ENCODE results near the gene ADGRG7.

Gene ADGRG7

GRCh38 chr3:100682056-100682853 lies 72.9 kb downstream of the ADGRG7 start:
- peaks cover 0 to 3% of the 10 kb centered on the region in 2 donors for H3K4me1 ChIP-seq (ENCODE audit: control insufficient read depth in 1 of 2, insufficient read depth in 2 of 2, low read length in 2 of 2)
- H3K36me3 ChIP-seq (ENCODE audit: control insufficient read depth in 1 of 2, insufficient read depth in 2 of 2, low read length in 2 of 2): no peaks in the 10 kb centered on the region
- H3K27me3 ChIP-seq (ENCODE audit: low read depth, low read length): no peaks in the 10 kb centered on the region
- no peak overlapping the region for H3K27ac ChIP-seq (ENCODE audit: low read length)
- no peaks in the 10 kb centered on the region for H3K9me3 ChIP-seq (ENCODE audit: control insufficient read depth in 1 of 2, low read length in 2 of 2)
- peak overlapping the region; percentile 11 to 27 for H3K4me3 ChIP-seq (ENCODE audit: low read depth in 1 of 2, low read length in 2 of 2)

GRCh38 chr3:100682854-100683760 lies 73.7 kb downstream of the ADGRG7 start:
- H3K27ac ChIP-seq (ENCODE audit: low read length): no peak overlapping the region
- H3K27me3 ChIP-seq (ENCODE audit: low read depth, low read length): no peaks in the 10 kb centered on the region
- H3K4me1 ChIP-seq (ENCODE audit: control insufficient read depth in 1 of 2, insufficient read depth in 2 of 2, low read length in 2 of 2): peaks cover 0 to 3% of the 10 kb centered on the region in 2 donors
- H3K4me3 ChIP-seq (ENCODE audit: low read depth in 1 of 2, low read length in 2 of 2): peak overlapping the region; percentile 11 to 27
- no peaks in the 10 kb centered on the region for H3K36me3 ChIP-seq (ENCODE audit: control insufficient read depth in 1 of 2, insufficient read depth in 2 of 2, low read length in 2 of 2)
- no peaks in the 10 kb centered on the region for H3K9me3 ChIP-seq (ENCODE audit: control insufficient read depth in 1 of 2, low read length in 2 of 2)

- Histone ChIP-seq H3K9me3 (ENCODE audit: control insufficient read depth in 1 of 2, low read length in 2 of 2) (no peaks in the 10 kb centered on the region), H3K4me1 (ENCODE audit: control insufficient read depth in 1 of 2, insufficient read depth in 2 of 2, low read length in 2 of 2) (no peaks in the 10 kb centered on the region), H3K27me3 (ENCODE audit: low read depth, low read length) (no peaks in the 10 kb centered on the region), H3K27ac (ENCODE audit: low read length) (no peak overlapping the region), H3K4me3 (ENCODE audit: low read depth in 1 of 2, low read length in 2 of 2) (no peak overlapping the region), H3K36me3 (ENCODE audit: control insufficient read depth in 1 of 2, insufficient read depth in 2 of 2, low read length in 2 of 2) (no peaks in the 10 kb centered on the region)
Observed at GRCh38 chr3:100693225-100693624, 83.8 kb downstream of the ADGRG7 start.

- Histone ChIP-seq H3K4me3 (ENCODE audit: low read depth in 1 of 2, low read length in 2 of 2) (no peak overlapping the region), H3K9me3 (ENCODE audit: control insufficient read depth in 1 of 2, low read length in 2 of 2) (no peaks in the 10 kb centered on the region), H3K4me1 (ENCODE audit: control insufficient read depth in 1 of 2, insufficient read depth in 2 of 2, low read length in 2 of 2) (no peaks in the 10 kb centered on the region), H3K36me3 (ENCODE audit: control insufficient read depth in 1 of 2, insufficient read depth in 2 of 2, low read length in 2 of 2) (no peaks in the 10 kb centered on the region), H3K27me3 (ENCODE audit: low read depth, low read length) (no peaks in the 10 kb centered on the region), H3K27ac (ENCODE audit: low read length) (no peak overlapping the region)
Observed at GRCh38 chr3:100695696-100696095, 86.3 kb downstream of the ADGRG7 start.

DNA sequence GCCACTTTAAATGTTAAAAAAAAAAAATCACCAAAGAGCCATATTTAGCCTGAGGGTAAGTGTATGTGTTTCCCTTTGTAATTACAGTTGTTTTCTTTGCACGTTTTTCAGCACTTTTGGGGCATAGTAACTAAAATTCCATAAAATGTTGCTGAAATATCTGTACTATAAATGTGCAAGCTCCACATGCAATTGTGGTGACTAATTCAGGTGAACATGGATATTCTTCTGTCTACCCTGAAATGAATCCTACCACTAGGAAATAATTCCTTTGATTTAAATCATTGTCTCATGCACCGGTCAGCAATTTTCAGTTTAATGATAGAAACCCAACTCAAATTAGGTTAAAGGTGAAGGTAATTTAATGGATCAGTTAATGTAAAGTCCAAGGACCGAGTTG lies 86.8 kb downstream of the ADGRG7 start:
- no peak overlapping the region for H3K27ac ChIP-seq (ENCODE audit: low read length)
- H3K4me1 ChIP-seq (ENCODE audit: control insufficient read depth in 1 of 2, insufficient read depth in 2 of 2, low read length in 2 of 2): no peaks in the 10 kb centered on the region
- no peaks in the 10 kb centered on the region for H3K9me3 ChIP-seq (ENCODE audit: control insufficient read depth in 1 of 2, low read length in 2 of 2)
- no peaks in the 10 kb centered on the region for H3K36me3 ChIP-seq (ENCODE audit: control insufficient read depth in 1 of 2, insufficient read depth in 2 of 2, low read length in 2 of 2)
- no peaks in the 10 kb centered on the region for H3K27me3 ChIP-seq (ENCODE audit: low read depth, low read length)
- no peak overlapping the region for H3K4me3 ChIP-seq (ENCODE audit: low read depth in 1 of 2, low read length in 2 of 2)

DNA sequence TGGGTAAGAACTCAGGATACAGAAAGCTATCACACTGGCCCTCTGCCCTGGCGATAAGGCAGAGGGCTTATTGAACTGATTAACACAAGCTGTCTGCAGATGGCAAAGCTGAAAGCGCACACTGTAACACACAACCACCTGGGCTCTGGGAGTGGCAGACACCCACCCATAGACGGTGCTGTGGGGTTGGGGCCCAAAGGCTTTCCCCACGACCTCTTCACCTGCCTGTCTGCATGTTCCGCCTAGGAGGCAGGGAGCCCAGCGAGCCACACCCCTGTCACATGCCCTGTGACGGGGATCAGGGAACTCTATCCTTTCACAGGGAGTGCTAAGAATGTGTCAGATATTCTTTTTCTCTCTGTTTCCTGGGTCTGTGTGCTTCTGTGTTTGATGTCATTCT lies 87.8 kb downstream of the ADGRG7 start:
- Histone ChIP-seq H3K4me1 (ENCODE audit: control insufficient read depth in 1 of 2, insufficient read depth in 2 of 2, low read length in 2 of 2) (no peaks in the 10 kb centered on the region), H3K27ac (ENCODE audit: low read length) (peak overlapping the region; percentile 61), H3K4me3 (ENCODE audit: low read depth in 1 of 2, low read length in 2 of 2) (no peak overlapping the region), H3K27me3 (ENCODE audit: low read depth, low read length) (no peaks in the 10 kb centered on the region), H3K36me3 (ENCODE audit: control insufficient read depth in 1 of 2, insufficient read depth in 2 of 2, low read length in 2 of 2) (no peaks in the 10 kb centered on the region), H3K9me3 (ENCODE audit: control insufficient read depth in 1 of 2, low read length in 2 of 2) (no peaks in the 10 kb centered on the region)

DNA sequence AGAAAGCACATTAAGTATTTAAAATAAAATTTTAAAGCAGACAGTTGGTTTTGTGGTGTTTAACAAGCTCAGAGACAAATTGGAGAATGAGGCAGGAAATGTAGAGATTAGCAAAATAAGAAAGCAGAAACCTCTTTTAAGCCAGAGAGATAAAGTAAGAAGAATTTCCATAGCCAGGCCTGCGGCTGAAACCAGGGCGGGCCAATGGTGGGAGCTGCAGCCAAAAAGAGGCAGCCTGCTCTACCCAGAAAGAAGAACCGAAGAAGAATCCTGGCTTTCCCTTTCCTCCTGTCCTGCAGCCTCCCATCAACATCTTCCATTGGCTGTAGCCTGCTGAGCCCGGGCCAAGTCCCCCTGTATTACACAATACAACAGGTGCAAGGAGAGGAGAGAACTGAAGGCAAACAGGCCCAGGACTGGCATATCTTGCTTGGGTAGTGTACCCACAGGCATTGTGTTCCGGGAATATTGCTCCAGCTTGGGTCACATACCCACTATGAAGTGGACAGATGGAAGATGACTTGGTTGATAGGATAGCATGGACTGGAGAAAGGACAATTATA lies 88.4 kb downstream of the ADGRG7 start:
- no peak overlapping the region for H3K4me3 ChIP-seq (ENCODE audit: low read depth in 1 of 2, low read length in 2 of 2)
- H3K27ac ChIP-seq (ENCODE audit: low read length): peak overlapping the region; percentile 26
- no peaks in the 10 kb centered on the region for H3K36me3 ChIP-seq (ENCODE audit: control insufficient read depth in 1 of 2, insufficient read depth in 2 of 2, low read length in 2 of 2)
- no peaks in the 10 kb centered on the region for H3K4me1 ChIP-seq (ENCODE audit: control insufficient read depth in 1 of 2, insufficient read depth in 2 of 2, low read length in 2 of 2)
- H3K27me3 ChIP-seq (ENCODE audit: low read depth, low read length): no peaks in the 10 kb centered on the region
- H3K9me3 ChIP-seq (ENCODE audit: control insufficient read depth in 1 of 2, low read length in 2 of 2): no peaks in the 10 kb centered on the region

DNA sequence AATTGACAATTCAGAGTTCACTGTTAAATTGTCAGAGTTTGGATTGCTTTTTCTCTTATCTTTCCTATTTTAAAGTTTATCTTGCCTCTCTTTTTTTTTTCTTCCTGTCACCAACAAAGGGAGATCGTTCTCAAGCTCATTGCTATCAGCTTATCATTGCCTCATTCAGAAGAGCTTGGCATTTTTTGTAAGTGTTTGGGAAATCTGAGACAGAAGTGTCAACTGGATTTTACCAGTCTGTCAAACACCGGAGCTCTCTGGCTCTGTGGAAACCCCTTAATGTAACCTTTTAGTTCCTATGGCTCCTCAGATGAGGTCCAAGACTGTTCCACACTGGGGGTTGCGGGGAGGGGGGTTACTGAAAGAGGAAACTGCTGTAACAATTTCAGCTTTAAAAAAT lies 89.3 kb downstream of the ADGRG7 start:
- Histone ChIP-seq H3K4me3 (ENCODE audit: low read depth in 1 of 2, low read length in 2 of 2) (no peak overlapping the region), H3K27me3 (ENCODE audit: low read depth, low read length) (no peaks in the 10 kb centered on the region), H3K4me1 (ENCODE audit: control insufficient read depth in 1 of 2, insufficient read depth in 2 of 2, low read length in 2 of 2) (no peaks in the 10 kb centered on the region), H3K36me3 (ENCODE audit: control insufficient read depth in 1 of 2, insufficient read depth in 2 of 2, low read length in 2 of 2) (no peaks in the 10 kb centered on the region), H3K9me3 (ENCODE audit: control insufficient read depth in 1 of 2, low read length in 2 of 2) (no peaks in the 10 kb centered on the region), H3K27ac (ENCODE audit: low read length) (no peak overlapping the region)

- no peaks in the 10 kb centered on the region for H3K36me3 ChIP-seq (ENCODE audit: control insufficient read depth in 1 of 2, insufficient read depth in 2 of 2, low read length in 2 of 2)
- no peaks in the 10 kb centered on the region for H3K4me1 ChIP-seq (ENCODE audit: control insufficient read depth in 1 of 2, insufficient read depth in 2 of 2, low read length in 2 of 2)
- no peak overlapping the region for H3K27ac ChIP-seq (ENCODE audit: low read length)
- H3K9me3 ChIP-seq (ENCODE audit: control insufficient read depth in 1 of 2, low read length in 2 of 2): no peaks in the 10 kb centered on the region
- H3K27me3 ChIP-seq (ENCODE audit: low read depth, low read length): no peaks in the 10 kb centered on the region
- H3K4me3 ChIP-seq (ENCODE audit: low read depth in 1 of 2, low read length in 2 of 2): no peak overlapping the region
Observed at GRCh38 chr3:100700708-100701107, 91.3 kb downstream of the ADGRG7 start.

DNA sequence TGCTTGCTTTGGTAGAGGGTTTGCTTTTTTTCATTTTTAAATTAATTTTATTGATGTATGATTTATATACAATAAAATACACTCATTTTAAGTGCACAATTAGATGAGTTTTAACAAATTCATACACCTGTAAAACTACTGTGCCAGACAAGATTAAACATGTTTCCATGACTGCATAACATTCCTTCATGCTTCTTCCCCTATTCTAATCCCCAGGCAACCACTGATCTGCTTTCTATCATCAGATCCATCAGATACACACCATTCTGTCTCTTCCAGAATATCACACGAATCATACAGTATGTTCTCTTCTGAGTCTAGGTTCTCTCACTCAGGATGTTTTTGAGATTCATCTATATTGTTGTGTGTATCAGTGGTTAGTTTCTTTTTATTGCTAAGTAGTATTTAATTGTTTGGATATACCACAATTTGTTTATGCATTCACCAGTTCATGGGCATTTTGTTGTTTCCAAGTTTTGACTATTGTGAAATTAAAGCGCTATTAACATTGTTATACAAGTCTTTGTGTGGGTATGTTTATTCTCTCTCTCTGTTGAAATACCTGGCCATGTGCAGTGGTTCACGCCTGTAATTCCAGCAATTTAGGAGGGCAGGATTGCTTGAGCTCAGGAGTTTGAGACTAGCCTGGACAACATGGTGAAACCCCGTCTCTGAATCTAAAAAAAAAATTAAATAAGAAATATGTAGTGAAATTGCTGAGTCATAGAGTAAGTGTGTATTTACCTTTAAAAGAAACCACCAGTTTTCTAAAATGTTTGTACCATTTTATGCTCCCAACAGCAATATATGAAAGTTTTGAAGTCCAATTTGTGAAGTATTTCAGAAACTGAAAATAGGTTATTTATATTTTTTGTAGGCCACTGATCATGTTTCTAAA lies 92.9 kb downstream of the ADGRG7 start:
- Histone ChIP-seq H3K4me1 (ENCODE audit: control insufficient read depth in 1 of 2, insufficient read depth in 2 of 2, low read length in 2 of 2) (no peaks in the 10 kb centered on the region), H3K4me3 (ENCODE audit: low read depth in 1 of 2, low read length in 2 of 2) (no peak overlapping the region), H3K27me3 (ENCODE audit: low read depth, low read length) (no peaks in the 10 kb centered on the region), H3K9me3 (ENCODE audit: control insufficient read depth in 1 of 2, low read length in 2 of 2) (no peaks in the 10 kb centered on the region), H3K27ac (ENCODE audit: low read length) (no peak overlapping the region), H3K36me3 (ENCODE audit: control insufficient read depth in 1 of 2, insufficient read depth in 2 of 2, low read length in 2 of 2) (no peaks in the 10 kb centered on the region)

Data from muscle layer of duodenum (tissue), 2 donors.